Upper lobe of left lung (tissue), 4 donors: ENCODE data around the gene IRF5.

Source experiments
- EP300 ChIP-seq, 4 donors: sonication (generic); formaldehyde crosslinking; IDR thresholded peaks; one replicate each; pipeline ENCODE4 v1.5.1; 2017; ENCODE audit warnings: antibody characterized with exemption in 4 of 4, control low read depth in 2 of 4
- POLR2A ChIP-seq, 4 donors: fragments of 450-650 bp; IDR thresholded peaks; one replicate each; pipeline ENCODE4 v1.5.1; 2016 to 2017; ENCODE audit warnings: antibody characterized with exemption in 4 of 4, mild to moderate bottlenecking in 2 of 4
- POLR2AphosphoS5 ChIP-seq, 2 donors: sonication (generic); formaldehyde crosslinking; IDR thresholded peaks; one replicate each; pipeline ENCODE4 v1.5.1; 2017; ENCODE audit warnings: antibody characterized with exemption in 2 of 2
- TF ChIP-seq, protein P1 (sequence below), 6 experiments: fragments of 450-650 bp in 4 of 6; fragments of 200-600 bp in 2 of 6; sonication (generic) in 2 of 6; IDR thresholded peaks; one replicate each; pipeline ENCODE4 v1.5.1; 2016 to 2019; ENCODE audit warnings: antibody characterized with exemption in 6 of 6

DNA sequence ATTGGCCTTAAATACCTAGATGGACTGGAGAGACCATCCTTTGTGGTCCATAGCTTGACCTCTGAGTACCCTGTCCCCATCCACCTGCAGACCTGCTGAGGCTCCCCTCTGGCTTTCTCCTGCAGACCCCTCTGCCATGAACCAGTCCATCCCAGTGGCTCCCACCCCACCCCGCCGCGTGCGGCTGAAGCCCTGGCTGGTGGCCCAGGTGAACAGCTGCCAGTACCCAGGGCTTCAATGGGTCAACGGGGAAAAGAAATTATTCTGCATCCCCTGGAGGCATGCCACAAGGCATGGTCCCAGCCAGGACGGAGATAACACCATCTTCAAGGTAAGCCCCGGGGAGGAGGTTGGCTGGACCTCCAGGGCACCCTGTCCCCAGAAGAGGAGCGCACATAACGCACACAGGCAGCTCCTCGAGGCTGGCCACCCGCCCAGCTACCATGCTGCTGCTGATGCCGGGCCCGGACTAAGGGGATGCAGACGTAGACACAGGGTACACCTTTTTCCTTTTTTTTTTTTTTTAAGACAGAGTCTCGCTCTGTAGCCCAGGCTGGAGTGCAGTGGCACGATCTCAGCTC is 4.3 kb downstream of the IRF5 start:
- TF ChIP-seq, protein P1, sequence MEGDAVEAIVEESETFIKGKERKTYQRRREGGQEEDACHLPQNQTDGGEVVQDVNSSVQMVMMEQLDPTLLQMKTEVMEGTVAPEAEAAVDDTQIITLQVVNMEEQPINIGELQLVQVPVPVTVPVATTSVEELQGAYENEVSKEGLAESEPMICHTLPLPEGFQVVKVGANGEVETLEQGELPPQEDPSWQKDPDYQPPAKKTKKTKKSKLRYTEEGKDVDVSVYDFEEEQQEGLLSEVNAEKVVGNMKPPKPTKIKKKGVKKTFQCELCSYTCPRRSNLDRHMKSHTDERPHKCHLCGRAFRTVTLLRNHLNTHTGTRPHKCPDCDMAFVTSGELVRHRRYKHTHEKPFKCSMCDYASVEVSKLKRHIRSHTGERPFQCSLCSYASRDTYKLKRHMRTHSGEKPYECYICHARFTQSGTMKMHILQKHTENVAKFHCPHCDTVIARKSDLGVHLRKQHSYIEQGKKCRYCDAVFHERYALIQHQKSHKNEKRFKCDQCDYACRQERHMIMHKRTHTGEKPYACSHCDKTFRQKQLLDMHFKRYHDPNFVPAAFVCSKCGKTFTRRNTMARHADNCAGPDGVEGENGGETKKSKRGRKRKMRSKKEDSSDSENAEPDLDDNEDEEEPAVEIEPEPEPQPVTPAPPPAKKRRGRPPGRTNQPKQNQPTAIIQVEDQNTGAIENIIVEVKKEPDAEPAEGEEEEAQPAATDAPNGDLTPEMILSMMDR (IDR thresholded peaks at IDR 0.05), result no peak
- TF ChIP-seq POLR2AphosphoS5 (IDR thresholded peaks at IDR 0.05) (no peak), POLR2A (IDR thresholded peaks at IDR 0.05) (no peak), EP300 (IDR thresholded peaks at IDR 0.05) (no peak)
